ENCODE data around the gene INHBE. TPM values are rescaled to one million over a fixed set of nuclear protein-coding genes. Genes with fewer than 3 reads are reported as not detected.
"Not testable (repeated sequence)": the region's sequence is repeated elsewhere in the genome, so short reads cannot be mapped to it uniquely, and the experiment has no call there.

The INHBE gene
- total RNA-seq, 1 experiment from 2014 or later: 10.1 TPM

DNA sequence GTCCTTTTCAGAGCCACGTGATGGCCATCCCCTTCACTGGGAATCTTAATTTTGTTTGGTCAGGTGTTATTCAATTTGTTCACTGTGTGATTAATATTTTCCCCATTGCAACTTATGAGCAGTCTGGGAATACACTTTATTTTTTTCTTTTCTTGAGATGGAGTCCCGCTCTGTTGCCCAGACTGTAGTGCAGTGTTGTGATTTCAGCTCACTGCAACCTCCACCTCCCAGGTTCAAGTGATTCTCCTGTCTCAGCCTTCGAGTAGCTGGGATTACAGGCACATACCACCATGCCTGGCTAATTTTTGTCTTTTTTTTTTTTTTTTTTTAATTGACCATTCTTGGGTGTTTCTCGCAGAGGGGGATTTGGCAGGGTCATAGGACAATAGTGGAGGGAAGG, 51.4 kb downstream of the INHBE start:
- H3K23me2 ChIP-seq (ENCODE audit: insufficient read length, low read depth, low read length, poor library complexity, severe bottlenecking); H3K27ac ChIP-seq (ENCODE audit: insufficient read length, low read depth, low read length); H3K9me3 ChIP-seq (ENCODE audit: control insufficient read depth, low read depth, low read length); H3K14ac ChIP-seq (ENCODE audit: insufficient read depth, low read length); H3K27ac Mint-ChIP-seq; H4K5ac ChIP-seq (ENCODE audit: insufficient read length, low read depth, low read length); H3K4me2 ChIP-seq (ENCODE audit: insufficient read depth, insufficient read length, low read length); H2BK120ac ChIP-seq (ENCODE audit: low read depth, low read length, poor library complexity, severe bottlenecking); H3K4me3 Mint-ChIP-seq; H3T11ph ChIP-seq (ENCODE audit: low read length); H2AK5ac ChIP-seq (ENCODE audit: insufficient read length, low read length); DNase-seq; H4K20me1 ChIP-seq (ENCODE audit: control insufficient read depth, insufficient read depth, insufficient read length); H3K27me3 Mint-ChIP-seq (ENCODE audit: low read depth); H2BK20ac ChIP-seq (ENCODE audit: low read depth, low read length, poor library complexity, severe bottlenecking); H4K91ac ChIP-seq (ENCODE audit: insufficient read length, low read depth, low read length); H3K79me2 ChIP-seq (ENCODE audit: insufficient read depth, low read length); H3K9me3 Mint-ChIP-seq; H2AFZ ChIP-seq (ENCODE audit: low read length); H3K27me3 ChIP-seq (ENCODE audit: insufficient read depth, low read length); H3K18ac ChIP-seq (ENCODE audit: insufficient read length, low read depth, low read length); H2BK5ac ChIP-seq (ENCODE audit: insufficient read length, low read length); H2BK15ac ChIP-seq (ENCODE audit: low read depth, low read length); H3K23ac ChIP-seq (ENCODE audit: insufficient read length, low read depth, low read length); H3K4me1 ChIP-seq (ENCODE audit: insufficient read depth, low read length); H3K79me1 ChIP-seq (ENCODE audit: insufficient read depth, low read depth, low read length, poor library complexity, severe bottlenecking); H3K56ac ChIP-seq (ENCODE audit: insufficient read length, low read depth, low read length); H2BK12ac ChIP-seq (ENCODE audit: insufficient read length, low read depth, low read length); H3K4me1 Mint-ChIP-seq; H4K8ac ChIP-seq (replicated peaks; ENCODE audit: insufficient read length, low read depth, low read length); H3K9ac ChIP-seq (ENCODE audit: extremely low read depth, insufficient read length, low read length); H3K4ac ChIP-seq (ENCODE audit: low read depth, low read length): not testable (repeated sequence)
- peaks cover 67 to 85% (median 73%) of the 10 kb centered on the region in 3 experiments for H3K36me3 Mint-ChIP-seq (ENCODE audit: insufficient read depth in 1 of 3, low read depth in 3 of 3)
- no CpG with 5 or more reads among the region's 4 CpGs for WGBS (ENCODE audit: extremely low coverage, insufficient read length, low lambda C conversion rate)

Other genes with a start within 250 kb of the INHBE start
- 2.1 and 2.8 TPM in 2 replicates for gene NXPH4, start 238.5 kb upstream of the INHBE start, total RNA-seq (2021)
- gene SHMT2, start 225.6 kb upstream of the INHBE start, total RNA-seq (2021): 257 and 260 TPM in 2 replicates
- 2.0 and 2.8 TPM in 2 replicates for gene STAC3, start 204.1 kb upstream of the INHBE start, total RNA-seq (2021)
- gene R3HDM2, start 24.3 kb upstream of the INHBE start, total RNA-seq (2021): 43.9 and 45.4 TPM in 2 replicates
- gene INHBC, start 20.5 kb upstream of the INHBE start, total RNA-seq (2021): not detected in 2 replicates
- 25.8 and 28.4 TPM in 2 replicates for gene GLI1, start 4.5 kb downstream of the INHBE start, total RNA-seq (2021)
- 3.7 and 4.4 TPM in 2 replicates for gene ARHGAP9, start 24.6 kb downstream of the INHBE start, total RNA-seq (2021)
- gene MARS1, start 32.8 kb downstream of the INHBE start, total RNA-seq (2021): 352 and 368 TPM in 2 replicates
- gene DDIT3, start 65.2 kb downstream of the INHBE start, total RNA-seq (2021): 12.8 and 14.1 TPM in 2 replicates
- gene MBD6, start 67.5 kb downstream of the INHBE start, total RNA-seq (2021): 66.0 and 66.8 TPM in 2 replicates
- gene DCTN2, start 91.9 kb downstream of the INHBE start, total RNA-seq (2021): 96.6 and 97.7 TPM in 2 replicates
- 17.7 and 18.5 TPM in 2 replicates for gene KIF5A, start 94.7 kb downstream of the INHBE start, total RNA-seq (2021)
- gene PIP4K2C, start 135.9 kb downstream of the INHBE start, total RNA-seq (2021): 37.1 and 40.7 TPM in 2 replicates
- gene DTX3, start 149.5 kb downstream of the INHBE start, total RNA-seq (2021): 65.2 and 67.5 TPM in 2 replicates
- gene ARHGEF25, start 156.1 kb downstream of the INHBE start, total RNA-seq (2021): 22.6 and 24.4 TPM in 2 replicates
- gene B4GALNT1, start 177.9 kb downstream of the INHBE start, total RNA-seq (2021): 2.3 and 2.6 TPM in 2 replicates
- gene OS9, start 238.8 kb downstream of the INHBE start, total RNA-seq (2021): 111 and 112 TPM in 2 replicates

Data from H9 (cell line).